Progenitor cell of endocrine pancreas (in vitro differentiated cells): ENCODE data around the gene ATPAF1. TPM values are rescaled to one million over a fixed set of nuclear protein-coding genes. Genes with fewer than 3 reads are reported as not detected.
"Not testable (repeated sequence)": the region's sequence is repeated elsewhere in the genome, so short reads cannot be mapped to it uniquely, and the experiment has no call there.

ENCODE experiments used
- DNase-seq: peaks from one replicate; pipeline ENCODE4 v3.0.0; 2021; ENCODE audit warnings: low spot score; ENCODE audit not compliant: unreplicated experiment
- H3K27ac Mint-ChIP-seq: 2 replicates; pipeline ENCODE4 v1.8.0; 2021; ENCODE audit warnings: mild to moderate bottlenecking, moderate library complexity, mixed read lengths
- H3K27me3 Mint-ChIP-seq: 2 replicates; pipeline ENCODE4 v1.8.0; 2021; ENCODE audit warnings: mixed read lengths
- H3K36me3 Mint-ChIP-seq: 2 replicates; pipeline ENCODE4 v1.8.0; 2022; ENCODE audit warnings: mixed read lengths; ENCODE audit not compliant: insufficient read depth
- H3K4me1 Mint-ChIP-seq: 2 replicates; pipeline ENCODE4 v1.8.0; 2021; ENCODE audit warnings: low read depth, mixed read lengths
- H3K4me3 Mint-ChIP-seq: 2 replicates; pipeline ENCODE4 v1.8.0; 2021; ENCODE audit warnings: low read depth, mild to moderate bottlenecking, moderate library complexity, mixed read lengths
- H3K9me3 Mint-ChIP-seq: 2 replicates; pipeline ENCODE4 v1.8.0; 2021; ENCODE audit warnings: low read depth, mixed read lengths
- total RNA-seq: library from RNA; stranded (reverse); gene quantifications from 2 replicates; pipeline ENCODE4 v1.2.1, GENCODE V29; 2021
- TF ChIP-seq, protein P1 (sequence below): fragments of 200-600 bp; sonication (generic); IDR thresholded peaks from one replicate; pipeline ENCODE4 v1.5.0; 2021; ENCODE audit warnings: antibody characterized with exemption, mild to moderate bottlenecking; ENCODE audit not compliant: unreplicated experiment

ATPAF1 gene
- total RNA-seq, 1 donor from 2014 or later, result 52.7 TPM

DNA sequence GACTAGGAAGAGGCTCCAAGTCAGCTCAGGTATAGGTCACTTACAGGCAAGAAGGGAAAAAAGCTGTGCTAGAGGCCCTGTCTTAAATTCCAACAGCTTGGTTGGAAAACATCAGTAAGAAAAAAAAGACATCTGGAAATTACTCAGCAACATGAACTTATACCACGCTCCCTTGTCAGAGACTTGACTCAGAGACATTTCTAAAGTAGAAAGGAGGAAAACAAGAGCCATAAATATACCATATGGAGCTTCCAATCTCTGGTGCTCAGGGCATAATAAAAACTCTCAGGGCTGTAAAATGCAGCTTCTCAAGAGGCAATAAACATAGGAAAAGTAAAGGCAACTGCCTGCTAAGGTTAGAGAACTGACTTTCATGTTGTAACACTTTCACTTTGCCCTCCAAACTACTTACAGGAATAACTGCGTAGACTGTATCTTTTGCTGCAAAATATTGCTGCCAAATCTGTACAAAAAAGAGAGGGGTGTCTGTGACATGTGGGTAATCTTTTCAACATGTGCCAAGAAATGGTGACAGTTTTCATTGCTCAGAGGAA lies 14.7 kb downstream of the ATPAF1 start:
- H3K27ac Mint-ChIP-seq, result no peak overlapping the region
- no peak for DNase-seq
- peaks cover 6% of the 10 kb centered on the region for H3K9me3 Mint-ChIP-seq
- no peak overlapping the region for H3K4me3 Mint-ChIP-seq
- H3K4me1 Mint-ChIP-seq, result no peaks in the 10 kb centered on the region
- peaks cover 46% of the 10 kb centered on the region for H3K36me3 Mint-ChIP-seq
- H3K27me3 Mint-ChIP-seq, result no peaks in the 10 kb centered on the region
- TF ChIP-seq, protein P1, sequence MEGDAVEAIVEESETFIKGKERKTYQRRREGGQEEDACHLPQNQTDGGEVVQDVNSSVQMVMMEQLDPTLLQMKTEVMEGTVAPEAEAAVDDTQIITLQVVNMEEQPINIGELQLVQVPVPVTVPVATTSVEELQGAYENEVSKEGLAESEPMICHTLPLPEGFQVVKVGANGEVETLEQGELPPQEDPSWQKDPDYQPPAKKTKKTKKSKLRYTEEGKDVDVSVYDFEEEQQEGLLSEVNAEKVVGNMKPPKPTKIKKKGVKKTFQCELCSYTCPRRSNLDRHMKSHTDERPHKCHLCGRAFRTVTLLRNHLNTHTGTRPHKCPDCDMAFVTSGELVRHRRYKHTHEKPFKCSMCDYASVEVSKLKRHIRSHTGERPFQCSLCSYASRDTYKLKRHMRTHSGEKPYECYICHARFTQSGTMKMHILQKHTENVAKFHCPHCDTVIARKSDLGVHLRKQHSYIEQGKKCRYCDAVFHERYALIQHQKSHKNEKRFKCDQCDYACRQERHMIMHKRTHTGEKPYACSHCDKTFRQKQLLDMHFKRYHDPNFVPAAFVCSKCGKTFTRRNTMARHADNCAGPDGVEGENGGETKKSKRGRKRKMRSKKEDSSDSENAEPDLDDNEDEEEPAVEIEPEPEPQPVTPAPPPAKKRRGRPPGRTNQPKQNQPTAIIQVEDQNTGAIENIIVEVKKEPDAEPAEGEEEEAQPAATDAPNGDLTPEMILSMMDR, result no peak

DNA sequence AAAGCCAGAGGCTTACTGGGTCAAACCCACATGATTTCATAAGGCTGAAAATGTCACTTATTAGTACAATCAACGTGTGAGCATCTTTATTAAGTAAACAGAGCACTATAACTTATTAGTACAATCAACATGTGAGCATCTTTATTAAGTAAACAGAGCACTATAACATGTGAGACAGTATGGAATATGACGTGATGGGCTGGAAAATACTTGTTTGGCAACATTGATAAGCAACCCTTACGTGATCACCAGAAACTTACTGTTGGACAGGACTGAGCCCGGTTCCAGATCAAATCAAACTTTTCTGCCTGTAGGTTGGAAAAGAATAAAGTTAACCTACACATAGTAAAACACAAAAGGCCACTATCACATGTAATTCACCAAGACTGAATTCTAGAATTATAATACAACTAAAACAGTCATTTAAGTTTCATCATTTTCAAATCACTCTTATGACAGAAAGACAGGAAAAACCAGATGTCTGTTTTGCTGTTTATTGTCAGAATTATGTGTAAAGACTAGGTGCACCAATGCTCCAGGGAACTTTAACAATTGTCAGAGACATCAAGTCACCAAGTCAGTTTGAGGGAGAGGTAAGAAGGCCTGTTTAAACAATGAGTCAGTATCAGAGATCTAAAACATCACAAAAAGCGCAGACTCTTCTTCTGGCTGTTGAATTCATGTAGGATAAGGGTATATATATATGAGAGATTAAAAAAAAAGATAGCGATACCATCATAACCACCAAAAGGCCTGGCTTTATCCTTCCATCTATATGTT lies 15.7 kb downstream of the ATPAF1 start:
- TF ChIP-seq, protein P1, result no peak
- H3K4me1 Mint-ChIP-seq, result no peaks in the 10 kb centered on the region
- no peaks in the 10 kb centered on the region for H3K27me3 Mint-ChIP-seq
- no peak for DNase-seq
- no peak overlapping the region for H3K4me3 Mint-ChIP-seq
- H3K36me3 Mint-ChIP-seq, result peaks cover 44% of the 10 kb centered on the region
- no peak overlapping the region for H3K27ac Mint-ChIP-seq
- H3K9me3 Mint-ChIP-seq, result peaks cover 6% of the 10 kb centered on the region

DNA sequence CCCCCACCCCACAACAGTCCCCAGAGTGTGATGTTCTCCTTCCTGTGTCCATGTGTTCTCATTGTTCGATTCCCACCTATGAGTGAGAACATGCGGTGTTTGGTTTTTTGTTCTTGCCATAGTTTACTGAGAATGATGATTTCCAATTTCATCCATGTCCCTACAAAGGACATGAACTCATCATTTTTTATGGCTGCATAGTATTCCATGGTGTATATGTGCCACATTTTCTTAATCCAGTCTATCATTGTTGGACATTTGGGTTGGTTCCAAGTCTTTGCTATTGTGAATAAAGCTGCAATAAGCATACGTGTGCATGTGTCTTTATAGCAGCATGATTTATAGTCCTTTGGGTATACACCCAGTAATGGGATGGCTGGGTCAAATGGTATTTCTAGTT lies 17.0 kb downstream of the ATPAF1 start:
- H3K9me3 Mint-ChIP-seq, H3K4me1 Mint-ChIP-seq, H3K27ac Mint-ChIP-seq, H3K27me3 Mint-ChIP-seq, DNase-seq, H3K4me3 Mint-ChIP-seq: not testable (repeated sequence)
- peaks cover 54% of the 10 kb centered on the region for H3K36me3 Mint-ChIP-seq

DNA sequence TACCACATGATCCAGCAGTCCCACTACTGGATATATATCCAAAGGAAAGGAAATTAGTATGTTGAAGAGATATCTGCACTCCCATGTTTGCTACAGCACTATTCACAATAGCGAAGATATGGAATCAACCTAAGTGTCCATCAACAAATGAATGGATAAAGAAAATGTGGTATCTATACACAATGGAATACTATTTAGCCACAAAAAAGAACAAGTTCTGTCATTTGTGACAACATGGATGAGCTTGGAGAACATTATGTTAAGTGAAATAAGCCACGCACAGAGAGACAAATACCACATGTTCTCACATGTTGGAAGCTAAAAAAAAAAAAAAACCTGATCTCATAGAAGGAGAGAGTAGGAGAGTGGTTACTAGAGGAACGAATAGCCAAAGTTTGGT lies 17.7 kb downstream of the ATPAF1 start:
- peaks cover 6% of the 10 kb centered on the region for H3K9me3 Mint-ChIP-seq
- DNase-seq, result no peak
- H3K4me1 Mint-ChIP-seq, result no peaks in the 10 kb centered on the region
- TF ChIP-seq, protein P1, result no peak
- no peaks in the 10 kb centered on the region for H3K27me3 Mint-ChIP-seq
- no peak overlapping the region for H3K4me3 Mint-ChIP-seq
- peaks cover 50% of the 10 kb centered on the region for H3K36me3 Mint-ChIP-seq
- H3K27ac Mint-ChIP-seq, result no peak overlapping the region

DNA sequence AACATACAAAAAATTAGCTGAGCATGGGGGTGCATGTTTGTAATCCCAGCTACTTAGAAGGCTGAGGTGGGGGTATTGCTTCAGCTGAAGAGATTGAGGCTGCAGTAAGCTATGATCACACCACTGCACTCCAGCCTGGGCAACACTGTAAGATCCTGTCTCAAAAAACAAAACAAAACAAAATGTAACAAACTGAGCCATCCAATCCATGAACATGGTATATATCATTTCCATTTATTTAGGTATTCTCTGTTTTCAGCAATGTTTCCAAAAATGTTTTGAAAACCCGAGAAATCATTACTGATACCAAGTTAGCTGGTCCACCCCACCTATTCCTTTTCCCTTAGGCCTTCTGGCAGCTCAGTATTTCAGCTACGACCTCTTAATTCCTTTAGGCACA lies 18.4 kb downstream of the ATPAF1 start:
- H3K4me1 Mint-ChIP-seq, result no peaks in the 10 kb centered on the region
- H3K9me3 Mint-ChIP-seq, result peaks cover 6% of the 10 kb centered on the region
- H3K27me3 Mint-ChIP-seq, result no peaks in the 10 kb centered on the region
- H3K4me3 Mint-ChIP-seq, result no peak overlapping the region
- peaks cover 46% of the 10 kb centered on the region for H3K36me3 Mint-ChIP-seq
- H3K27ac Mint-ChIP-seq, result no peak overlapping the region
- no peak for DNase-seq
- TF ChIP-seq, protein P1, result no peak

DNA sequence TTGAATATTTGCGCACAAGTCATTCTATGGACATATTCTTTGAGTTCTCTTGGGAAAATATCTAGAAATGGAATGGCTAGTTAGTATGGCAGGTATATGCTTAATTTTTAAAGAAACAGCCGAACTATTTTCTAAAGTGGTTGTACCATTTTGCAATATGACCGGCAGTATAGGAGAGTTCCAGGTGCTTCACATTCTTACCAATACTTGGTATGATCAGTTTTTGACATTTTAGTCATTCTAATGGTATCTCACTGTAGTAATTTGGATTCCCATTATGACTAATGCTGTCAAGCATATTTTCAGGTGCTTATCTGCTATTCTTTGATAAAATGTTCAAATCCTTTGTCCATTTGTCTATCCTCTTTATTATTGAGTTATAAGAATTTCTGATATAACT lies 20.6 kb downstream of the ATPAF1 start:
- peaks cover 6% of the 10 kb centered on the region for H3K9me3 Mint-ChIP-seq
- H3K36me3 Mint-ChIP-seq, result peaks cover 43% of the 10 kb centered on the region
- no peak overlapping the region for H3K27ac Mint-ChIP-seq
- TF ChIP-seq, protein P1, result no peak
- DNase-seq, result no peak
- H3K27me3 Mint-ChIP-seq, result no peaks in the 10 kb centered on the region
- no peak overlapping the region for H3K4me3 Mint-ChIP-seq
- no peaks in the 10 kb centered on the region for H3K4me1 Mint-ChIP-seq
